B cell (primary cell): ENCODE measurements around the gene FASLG.

Experiments used
- CTCF ChIP-seq: fragments of 200-600 bp; IDR thresholded peaks from one replicate; pipeline ENCODE4 v1.8.0; 2022; ENCODE audit warnings: antibody characterized with exemption, mild to moderate bottlenecking
- EZH2 ChIP-seq: IDR thresholded peaks from 2 replicates; pipeline ENCODE4 v1.6.1; 2012; ENCODE audit warnings: borderline replicate concordance, low read depth, mild to moderate bottlenecking, moderate library complexity, low read length; ENCODE audit not compliant: insufficient read depth, poor library complexity, severe bottlenecking

GRCh38 chr1:172637522-172637921 is 21.4 kb upstream of the FASLG start:
- TF ChIP-seq CTCF: no peak
- TF ChIP-seq EZH2: no peak
